Activated naive CD8-positive, alpha-beta T cell treated with anti-CD3 and anti-CD28 coated beads, Interleukin-2, amount 50 U/mL, for 24 hours (primary cell): ENCODE results near the gene ABHD17C.

Source experiments
- ATAC-seq: fragments of 150-1000 bp; cut with Tn5 transposase; one replicate; pipeline ENCODE4 v1.10.0; 2021
- DNase-seq: peaks from one replicate; pipeline ENCODE4 v3.0.0; 2021
- H3K27ac Mint-ChIP-seq: one replicate; pipeline ENCODE4 v1.8.0; 2021; ENCODE audit warnings: mild to moderate bottlenecking, mixed read lengths
- H3K27me3 Mint-ChIP-seq: one replicate; pipeline ENCODE4 v1.8.0; 2021; ENCODE audit warnings: mixed read lengths
- H3K36me3 Mint-ChIP-seq: one replicate; pipeline ENCODE4 v1.8.0; 2021; ENCODE audit warnings: low read depth, mixed read lengths
- H3K4me1 Mint-ChIP-seq: one replicate; pipeline ENCODE4 v1.8.0; 2021; ENCODE audit warnings: mixed read lengths
- H3K4me3 Mint-ChIP-seq: one replicate; pipeline ENCODE4 v1.8.0; 2021; ENCODE audit warnings: mild to moderate bottlenecking, moderate library complexity, mixed read lengths
- H3K9me3 Mint-ChIP-seq: one replicate; pipeline ENCODE4 v1.8.0; 2021; ENCODE audit warnings: mixed read lengths

The ABHD17C gene

DNA sequence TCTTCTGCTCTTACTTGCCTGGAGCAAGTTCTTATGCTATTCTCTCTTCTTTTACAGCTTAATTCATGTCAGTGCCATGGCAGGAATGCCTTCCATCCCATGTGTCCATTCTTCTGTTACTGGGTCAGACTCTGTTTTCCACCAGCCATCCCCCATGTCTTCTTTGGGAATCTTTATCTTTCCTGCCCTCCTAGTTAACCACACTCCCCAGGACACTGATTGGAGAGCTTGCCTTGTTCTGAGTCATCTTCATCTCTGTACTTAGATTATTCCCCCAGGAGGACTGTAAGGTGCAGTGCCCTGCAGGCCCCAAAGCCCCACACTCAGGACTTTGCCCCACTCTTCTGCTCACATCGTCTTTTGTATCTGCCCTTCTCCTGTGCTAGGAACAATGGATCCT lies 3.6 kb downstream of the ABHD17C start:
- peaks cover 20% of the 10 kb centered on the region for H3K27me3 Mint-ChIP-seq
- H3K4me3 Mint-ChIP-seq: no peak overlapping the region
- no peaks in the 10 kb centered on the region for H3K36me3 Mint-ChIP-seq
- H3K27ac Mint-ChIP-seq: no peak overlapping the region
- ATAC-seq (no peak), DNase-seq (no peak)
- peaks cover 23% of the 10 kb centered on the region for H3K4me1 Mint-ChIP-seq
- H3K9me3 Mint-ChIP-seq: no peaks in the 10 kb centered on the region

DNA sequence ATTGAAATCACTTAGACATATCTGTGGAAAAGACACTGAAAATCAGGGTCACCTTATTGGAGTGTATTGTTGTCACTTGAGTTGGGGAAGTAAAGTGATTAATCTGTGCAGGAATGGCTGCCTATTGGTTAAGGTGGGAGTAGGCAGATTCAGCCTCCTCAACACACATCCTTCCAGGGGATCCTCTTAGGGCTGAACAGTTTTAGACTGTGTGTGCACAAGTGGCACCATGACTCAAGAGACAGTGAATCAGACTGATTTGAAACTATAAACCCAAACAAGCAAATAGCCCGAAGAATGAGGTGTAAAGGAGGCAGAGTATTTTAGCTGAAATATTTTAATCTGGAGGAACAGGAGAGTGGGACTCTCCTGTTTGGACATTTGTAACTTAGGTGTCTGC lies 4.9 kb downstream of the ABHD17C start:
- Mint-ChIP-seq H3K9me3 (no peaks in the 10 kb centered on the region), H3K27me3 (peaks cover 16% of the 10 kb centered on the region), H3K4me3 (no peak overlapping the region), H3K27ac (no peak overlapping the region), H3K36me3 (no peaks in the 10 kb centered on the region), H3K4me1 (peaks cover 24% of the 10 kb centered on the region)
- DNase-seq (no peak), ATAC-seq (no peak)

DNA sequence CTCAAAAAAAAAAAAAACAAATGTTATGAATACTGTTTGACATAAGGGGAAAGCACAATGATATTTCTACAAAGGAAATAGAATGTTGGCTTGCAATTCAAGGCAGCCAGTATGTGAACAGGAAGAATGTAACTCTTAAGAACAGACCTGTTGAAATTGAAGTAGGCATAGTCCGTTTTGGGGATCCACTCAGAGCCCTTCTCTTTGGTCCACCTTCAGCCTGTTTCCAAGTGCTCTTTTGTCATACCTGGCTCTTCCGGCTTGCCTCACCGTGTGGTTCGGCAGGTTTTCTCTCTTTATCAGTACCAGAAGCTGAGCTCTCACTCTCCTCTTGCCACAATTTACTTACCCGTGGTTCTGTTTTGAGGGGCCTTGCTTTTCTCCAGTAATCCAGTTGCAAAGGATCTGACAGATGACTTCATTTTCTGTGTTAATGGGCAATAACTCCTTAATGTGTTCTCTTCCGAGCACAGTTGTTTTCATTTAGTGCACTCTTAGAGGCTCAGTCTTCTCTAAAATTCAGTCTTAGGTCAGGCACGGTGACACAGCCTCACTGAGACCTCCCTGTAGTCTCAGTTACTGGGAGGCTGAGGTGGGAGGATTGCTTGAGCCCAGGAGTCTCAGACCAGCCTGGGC lies 6.7 kb downstream of the ABHD17C start:
- H3K27me3 Mint-ChIP-seq: peaks cover 12% of the 10 kb centered on the region
- no peak overlapping the region for H3K27ac Mint-ChIP-seq
- H3K4me1 Mint-ChIP-seq: peaks cover 15% of the 10 kb centered on the region
- no peaks in the 10 kb centered on the region for H3K36me3 Mint-ChIP-seq
- no peak overlapping the region for H3K4me3 Mint-ChIP-seq
- H3K9me3 Mint-ChIP-seq: no peaks in the 10 kb centered on the region
- ATAC-seq: no peak
- DNase-seq: no peak

DNA sequence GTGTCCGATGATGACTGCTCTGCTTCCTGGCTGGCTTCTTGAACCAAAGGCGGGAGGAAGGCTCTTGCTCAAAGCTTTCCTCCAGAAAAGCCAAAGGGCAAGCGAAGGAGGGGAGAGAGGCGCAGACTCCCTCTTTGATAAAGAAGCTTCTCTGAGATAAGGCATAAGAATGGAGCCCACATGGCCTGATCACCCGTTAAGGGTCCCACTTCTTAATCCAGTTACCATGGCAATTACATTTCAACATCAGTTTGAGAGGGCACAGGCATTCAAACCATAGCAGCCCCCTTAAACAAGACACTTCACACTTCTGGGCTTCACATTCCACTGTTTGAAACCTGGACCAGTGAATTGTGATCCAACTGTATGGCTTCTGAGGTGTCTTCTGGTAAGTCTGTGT lies 8.0 kb downstream of the ABHD17C start:
- no peak overlapping the region for H3K27ac Mint-ChIP-seq
- ATAC-seq: no peak
- no peak for DNase-seq
- no peaks in the 10 kb centered on the region for H3K9me3 Mint-ChIP-seq
- H3K4me3 Mint-ChIP-seq: no peak overlapping the region
- H3K36me3 Mint-ChIP-seq: no peaks in the 10 kb centered on the region
- H3K4me1 Mint-ChIP-seq: peaks cover 6% of the 10 kb centered on the region
- peaks cover 10% of the 10 kb centered on the region for H3K27me3 Mint-ChIP-seq

DNA sequence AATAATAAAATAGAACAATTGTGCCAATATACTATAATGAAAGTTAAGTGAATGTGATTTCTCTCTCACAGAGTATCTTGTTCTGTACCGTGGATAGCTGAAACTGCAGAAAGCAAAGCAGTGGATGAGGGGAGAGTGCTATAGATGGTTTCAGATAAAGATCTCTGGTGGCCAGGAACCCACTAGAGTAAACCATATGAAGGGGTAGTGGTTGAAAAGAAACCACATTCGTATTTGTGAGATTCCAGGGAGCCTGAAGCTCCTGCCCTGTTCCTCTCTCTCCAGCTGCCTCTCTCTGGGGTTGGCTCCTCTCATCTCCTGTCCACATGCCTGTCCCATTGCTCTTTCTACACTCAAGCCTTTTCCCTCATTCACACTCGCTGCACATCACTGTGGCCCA lies 8.9 kb downstream of the ABHD17C start:
- no peak for ATAC-seq
- peaks cover 6% of the 10 kb centered on the region for H3K4me1 Mint-ChIP-seq

DNA sequence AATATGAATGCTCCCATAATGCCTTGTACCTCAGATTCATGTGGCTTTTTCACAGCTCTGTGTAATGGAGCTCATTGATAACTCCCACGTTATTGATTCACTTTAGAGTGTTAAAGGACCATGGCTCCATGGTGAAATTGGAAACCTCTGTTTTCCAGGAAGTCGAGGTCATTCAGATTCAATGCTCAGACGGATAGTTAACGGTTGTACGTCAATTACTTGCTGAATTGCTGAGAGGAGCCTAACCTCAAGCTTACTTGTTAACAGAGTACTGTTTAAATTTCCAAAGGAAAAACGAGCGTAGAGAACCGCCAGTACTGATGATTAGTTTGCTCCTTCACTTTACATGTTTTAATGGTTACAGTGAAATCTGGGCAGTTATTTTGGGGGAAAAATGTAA lies 11.1 kb downstream of the ABHD17C start:
- DNase-seq: no peak
- no peak for ATAC-seq
- Mint-ChIP-seq H3K4me3 (no peak overlapping the region), H3K27ac (no peak overlapping the region), H3K27me3 (peaks cover 9% of the 10 kb centered on the region), H3K9me3 (no peaks in the 10 kb centered on the region), H3K36me3 (no peaks in the 10 kb centered on the region), H3K4me1 (peaks cover 16% of the 10 kb centered on the region)

More for the DNA sequence above, 8.9 kb downstream of the ABHD17C start:
- no peak for DNase-seq
- Mint-ChIP-seq H3K27ac (no peak overlapping the region), H3K27me3 (peaks cover 10% of the 10 kb centered on the region), H3K9me3 (no peaks in the 10 kb centered on the region), H3K36me3 (no peaks in the 10 kb centered on the region), H3K4me3 (no peak overlapping the region)

DNA sequence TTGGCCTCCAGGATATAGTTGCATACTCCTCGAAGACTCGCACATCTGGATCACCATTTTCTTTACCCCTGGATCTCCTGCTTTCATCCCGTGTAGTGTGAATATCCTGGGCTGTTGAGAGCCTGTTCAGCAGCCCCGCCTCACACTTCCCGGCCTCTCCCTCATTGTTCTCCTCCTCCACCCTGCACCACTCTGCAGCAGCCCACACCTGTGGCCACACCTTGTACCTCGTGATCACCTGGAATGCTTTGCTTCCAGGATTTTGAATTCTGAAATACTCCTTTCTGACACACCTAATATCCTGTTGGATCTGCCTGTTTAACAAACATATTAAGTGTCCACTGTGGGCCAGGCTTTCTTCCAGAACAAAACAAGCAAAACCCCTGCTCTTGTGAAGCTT lies 14.4 kb downstream of the ABHD17C start:
- Mint-ChIP-seq H3K36me3 (no peaks in the 10 kb centered on the region), H3K27me3 (peaks cover 2% of the 10 kb centered on the region), H3K27ac (no peak overlapping the region), H3K9me3 (no peaks in the 10 kb centered on the region), H3K4me3 (no peak overlapping the region), H3K4me1 (peaks cover 24% of the 10 kb centered on the region)
- DNase-seq (no peak), ATAC-seq (no peak)

DNA sequence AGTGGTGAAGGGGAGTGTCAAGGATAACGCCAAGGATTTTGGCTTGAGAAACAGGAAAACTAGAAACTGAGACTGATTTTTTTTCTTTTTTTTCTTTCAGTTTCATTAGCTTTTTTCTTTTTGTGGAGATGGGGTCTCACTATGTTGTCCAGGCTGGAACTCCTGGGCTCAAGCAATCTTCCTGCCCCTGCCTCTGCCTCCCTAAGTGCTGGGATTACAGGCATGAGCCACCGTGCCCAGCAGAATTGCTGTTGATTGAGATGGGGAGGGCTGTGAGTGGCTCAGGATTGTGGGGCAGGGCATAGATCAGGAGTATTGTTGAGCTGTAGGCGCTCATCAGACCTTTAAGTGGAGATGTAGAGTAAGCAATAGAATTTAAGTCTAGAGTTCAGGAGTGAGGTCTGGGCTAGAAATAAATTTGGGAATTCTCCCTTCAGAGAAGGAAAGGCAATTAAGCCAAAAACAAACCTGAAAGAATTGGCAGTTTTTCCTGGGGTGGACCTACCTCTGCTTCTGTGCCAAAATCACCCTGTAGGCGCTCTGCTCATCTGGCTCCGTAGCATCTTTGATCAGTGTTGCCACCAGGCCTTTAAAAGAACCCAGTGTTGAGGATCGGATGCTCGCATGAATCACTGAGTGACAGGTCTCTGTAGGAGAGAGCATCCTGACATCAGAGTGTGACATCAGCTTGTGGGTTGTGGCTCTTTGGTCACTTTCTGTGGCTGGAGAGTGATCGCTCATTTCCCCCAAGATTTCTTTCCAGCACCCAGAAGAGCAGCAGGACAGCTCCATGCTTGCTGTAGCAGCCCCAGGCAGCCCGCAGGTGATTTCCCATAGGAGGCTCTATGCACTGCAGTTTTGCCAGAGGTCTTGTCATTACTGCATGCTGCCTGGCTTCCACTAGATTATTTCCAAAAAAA lies 15.8 kb downstream of the ABHD17C start:
- DNase-seq (peak; percentile 70), ATAC-seq (peak; percentile 98)
- H3K9me3 Mint-ChIP-seq: no peaks in the 10 kb centered on the region
- no peaks in the 10 kb centered on the region for H3K36me3 Mint-ChIP-seq
- H3K4me1 Mint-ChIP-seq: peaks cover 20% of the 10 kb centered on the region
- H3K4me3 Mint-ChIP-seq: peak overlapping the region; percentile 19
- H3K27ac Mint-ChIP-seq: peak overlapping the region; percentile 75
- no peaks in the 10 kb centered on the region for H3K27me3 Mint-ChIP-seq

DNA sequence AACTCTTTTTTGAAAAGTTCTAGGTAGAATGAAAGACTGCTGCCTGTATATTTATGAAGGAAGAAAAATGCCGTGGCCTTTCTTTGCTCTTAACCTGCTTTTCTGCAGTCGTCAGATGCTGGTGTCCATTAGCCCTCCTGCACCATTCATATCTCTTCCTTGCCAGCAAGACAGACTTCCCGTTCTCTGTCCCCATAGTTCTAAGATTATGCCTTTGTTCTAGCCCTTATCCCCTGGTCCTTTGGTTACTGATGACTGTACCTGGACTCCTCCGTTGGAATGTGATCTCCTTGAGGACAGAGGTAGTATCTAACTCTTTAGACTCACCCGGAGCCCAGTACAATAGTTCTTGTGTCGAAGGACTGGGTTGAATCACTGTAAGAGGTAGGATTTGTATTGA lies 16.8 kb downstream of the ABHD17C start:
- H3K9me3 Mint-ChIP-seq: no peaks in the 10 kb centered on the region
- no peaks in the 10 kb centered on the region for H3K27me3 Mint-ChIP-seq
- H3K27ac Mint-ChIP-seq: peak overlapping the region; percentile 75
- ATAC-seq: no peak
- no peak for DNase-seq
- H3K4me1 Mint-ChIP-seq: peaks cover 20% of the 10 kb centered on the region
- no peaks in the 10 kb centered on the region for H3K36me3 Mint-ChIP-seq
- H3K4me3 Mint-ChIP-seq: no peak overlapping the region

DNA sequence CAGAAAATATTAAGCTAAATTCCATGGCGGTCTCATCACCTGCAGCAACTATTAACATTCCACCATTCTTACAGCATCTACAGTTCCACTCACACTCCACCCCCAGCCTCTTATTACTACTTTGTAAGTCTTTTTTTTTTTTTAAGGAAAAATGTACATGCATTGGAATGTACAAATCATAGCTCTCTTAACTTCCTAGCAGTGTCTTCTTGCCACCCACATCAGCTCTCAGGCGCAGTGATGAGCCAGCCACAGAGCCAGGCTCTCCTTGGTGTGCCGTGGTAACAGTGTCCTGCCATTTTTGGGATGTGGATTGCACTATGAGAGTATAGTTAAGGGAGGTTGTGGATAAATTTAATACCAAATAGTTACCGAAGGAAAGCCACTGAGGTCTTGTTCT lies 17.8 kb downstream of the ABHD17C start:
- ATAC-seq (no peak), DNase-seq (no peak)
- no peak overlapping the region for H3K4me3 Mint-ChIP-seq
- H3K4me1 Mint-ChIP-seq: peaks cover 20% of the 10 kb centered on the region
- H3K27me3 Mint-ChIP-seq: no peaks in the 10 kb centered on the region
- no peaks in the 10 kb centered on the region for H3K9me3 Mint-ChIP-seq
- no peak overlapping the region for H3K27ac Mint-ChIP-seq
- no peaks in the 10 kb centered on the region for H3K36me3 Mint-ChIP-seq

DNA sequence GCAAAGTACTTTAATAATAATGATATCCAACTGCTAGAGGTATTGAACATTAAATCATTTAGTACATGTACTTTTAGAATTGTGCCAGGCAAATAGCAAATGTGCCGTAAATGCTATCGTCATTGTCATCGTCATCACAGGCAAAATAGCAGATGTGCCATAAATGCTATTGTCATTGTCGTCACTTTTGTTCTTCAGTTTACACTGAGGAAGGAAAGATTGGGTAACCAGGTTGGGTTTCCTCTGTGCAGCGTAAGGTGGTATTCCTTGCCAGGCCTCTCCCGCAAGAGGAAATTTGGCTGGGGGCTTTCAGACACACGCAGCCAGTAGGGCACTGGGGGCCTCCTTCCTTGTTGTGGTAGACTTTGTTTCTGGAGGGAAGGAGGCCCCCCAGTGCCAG lies 26.4 kb downstream of the ABHD17C start:
- H3K9me3 Mint-ChIP-seq: no peaks in the 10 kb centered on the region
- H3K27ac Mint-ChIP-seq: no peak overlapping the region
- no peak for ATAC-seq
- H3K36me3 Mint-ChIP-seq: peaks cover 2% of the 10 kb centered on the region
- no peaks in the 10 kb centered on the region for H3K27me3 Mint-ChIP-seq
- DNase-seq: no peak
- no peaks in the 10 kb centered on the region for H3K4me1 Mint-ChIP-seq
- H3K4me3 Mint-ChIP-seq: no peak overlapping the region

DNA sequence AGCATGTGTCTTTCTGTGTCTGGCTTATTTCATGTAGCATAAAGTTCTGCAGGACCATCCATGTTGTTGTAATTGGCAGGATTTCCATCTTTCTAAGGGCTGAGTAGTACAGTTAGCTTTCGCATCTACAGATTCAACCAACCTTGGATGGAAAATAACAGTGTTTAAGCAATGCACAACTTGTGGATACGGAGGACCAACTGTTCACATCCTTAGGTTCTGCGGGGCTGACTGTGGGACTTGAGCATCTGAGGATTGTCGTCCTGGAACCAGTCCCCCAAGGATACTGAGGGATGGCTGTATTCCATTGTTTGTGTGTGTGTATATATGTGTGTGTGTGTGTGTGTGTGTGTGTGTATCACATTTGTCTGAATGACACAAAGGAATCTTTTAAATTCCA lies 27.7 kb downstream of the ABHD17C start:
- Mint-ChIP-seq H3K36me3 (peaks cover 2% of the 10 kb centered on the region), H3K9me3 (no peaks in the 10 kb centered on the region), H3K4me3 (no peak overlapping the region), H3K4me1 (no peaks in the 10 kb centered on the region), H3K27ac (no peak overlapping the region), H3K27me3 (no peaks in the 10 kb centered on the region)
- DNase-seq: no peak
- ATAC-seq: no peak

DNA sequence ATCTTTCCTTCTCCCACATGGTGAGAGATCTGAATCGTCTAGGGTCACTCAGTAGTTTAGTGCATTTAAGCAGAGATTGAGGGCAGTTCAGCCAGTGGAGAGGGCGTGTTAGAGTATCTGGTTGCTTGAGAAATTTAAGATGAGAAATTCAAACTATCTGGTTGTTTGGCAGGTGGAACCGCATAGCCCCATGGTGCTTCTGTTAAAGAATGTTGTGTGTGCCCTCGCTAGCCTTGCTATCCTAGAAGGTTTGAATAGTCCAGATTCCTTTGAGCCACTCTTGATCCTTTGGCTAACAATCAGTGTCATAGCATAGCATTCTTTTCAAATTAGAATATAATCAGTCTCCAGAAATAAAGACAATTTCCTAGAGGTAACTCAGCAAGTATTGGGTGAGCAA lies 32.1 kb downstream of the ABHD17C start:
- Mint-ChIP-seq H3K4me1 (no peaks in the 10 kb centered on the region), H3K27ac (no peak overlapping the region), H3K27me3 (no peaks in the 10 kb centered on the region), H3K9me3 (no peaks in the 10 kb centered on the region), H3K4me3 (no peak overlapping the region), H3K36me3 (peaks cover 2% of the 10 kb centered on the region)
- no peak for ATAC-seq
- DNase-seq: no peak

DNA sequence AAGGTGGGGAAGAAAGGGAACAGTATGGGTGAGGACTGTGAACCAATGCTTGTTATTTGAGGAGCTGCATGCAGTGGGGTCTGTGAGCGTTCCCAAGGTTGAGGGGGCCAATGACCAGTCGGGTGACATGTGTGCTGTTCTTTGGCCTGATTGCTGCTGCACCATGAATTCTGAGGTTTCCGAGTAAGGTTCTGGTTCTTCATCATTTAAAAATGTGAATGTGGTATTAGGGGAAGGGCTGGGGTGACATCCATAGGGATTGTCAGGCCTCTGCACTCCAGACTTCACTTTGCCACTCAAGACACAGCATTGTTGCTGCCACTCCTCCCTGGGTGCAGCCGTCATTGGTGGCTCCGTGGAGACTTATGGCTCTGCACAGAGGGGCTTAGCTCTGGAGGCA lies 32.5 kb downstream of the ABHD17C start:
- Mint-ChIP-seq H3K4me1 (no peaks in the 10 kb centered on the region), H3K27ac (no peak overlapping the region), H3K4me3 (no peak overlapping the region), H3K36me3 (peaks cover 2% of the 10 kb centered on the region), H3K9me3 (no peaks in the 10 kb centered on the region), H3K27me3 (no peaks in the 10 kb centered on the region)
- DNase-seq (no peak), ATAC-seq (no peak)

DNA sequence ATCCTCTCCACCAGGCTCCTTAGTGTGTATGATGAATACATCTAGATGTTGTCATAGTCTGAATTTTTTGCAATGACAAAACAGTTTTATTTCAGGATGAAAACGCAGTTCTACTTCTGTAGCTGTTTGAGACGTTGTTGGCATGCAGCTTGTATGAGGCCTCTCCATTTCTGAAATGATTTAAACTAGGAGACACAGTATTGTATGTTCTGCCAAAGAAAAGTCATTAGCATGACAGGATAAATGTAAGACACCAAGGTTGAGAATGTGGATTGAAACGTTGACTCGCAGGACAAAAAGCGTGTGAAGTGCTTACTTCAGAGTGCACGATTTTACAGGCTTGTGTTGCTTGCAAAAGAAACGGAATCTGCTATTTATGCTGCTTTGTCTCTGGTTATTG lies 35.3 kb downstream of the ABHD17C start:
- Mint-ChIP-seq H3K27me3 (no peaks in the 10 kb centered on the region), H3K27ac (no peak overlapping the region), H3K9me3 (no peaks in the 10 kb centered on the region), H3K36me3 (peaks cover 5% of the 10 kb centered on the region), H3K4me1 (no peaks in the 10 kb centered on the region), H3K4me3 (no peak overlapping the region)
- ATAC-seq (no peak), DNase-seq (no peak)
